ENCODE results near the gene OR4D1.
A peak's percentile ranks its signal among the peaks of the same experiment; 100 is the strongest.
"Not testable (repeated sequence)": the region's sequence is repeated elsewhere in the genome, so short reads cannot be mapped to it uniquely, and the experiment has no call there.

Gene OR4D1

DNA sequence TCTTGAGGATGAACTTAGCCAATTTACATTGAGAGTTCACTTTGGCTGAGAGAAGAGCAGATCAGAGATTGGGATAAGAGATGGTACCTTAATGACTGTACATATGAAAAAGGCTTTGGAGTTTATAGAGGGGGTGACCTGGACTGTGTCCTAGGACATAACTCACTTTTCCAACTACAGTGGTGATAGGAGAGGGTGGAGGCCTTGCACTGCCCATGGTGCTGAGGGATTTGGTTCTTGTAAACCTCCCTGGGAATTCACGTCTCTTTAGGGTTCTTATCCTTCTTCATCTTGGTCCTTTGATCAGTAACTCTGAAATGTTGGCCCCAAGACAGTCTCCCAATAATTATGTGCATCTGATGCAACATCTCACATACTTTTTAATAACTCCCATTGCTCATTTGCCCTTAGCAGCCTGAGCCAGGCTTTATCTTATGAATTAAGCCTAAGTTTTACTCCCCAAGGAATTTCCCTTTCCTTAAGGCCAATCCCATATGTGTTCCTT lies at the start of gene OR4D1:
TSS of gene OR4D1 (plus strand) at position 455 of the 505 bp plus-strand sequence. CDS start 6,770 bp downstream, outside the sequence.
- DNase-seq: no peak

DNA sequence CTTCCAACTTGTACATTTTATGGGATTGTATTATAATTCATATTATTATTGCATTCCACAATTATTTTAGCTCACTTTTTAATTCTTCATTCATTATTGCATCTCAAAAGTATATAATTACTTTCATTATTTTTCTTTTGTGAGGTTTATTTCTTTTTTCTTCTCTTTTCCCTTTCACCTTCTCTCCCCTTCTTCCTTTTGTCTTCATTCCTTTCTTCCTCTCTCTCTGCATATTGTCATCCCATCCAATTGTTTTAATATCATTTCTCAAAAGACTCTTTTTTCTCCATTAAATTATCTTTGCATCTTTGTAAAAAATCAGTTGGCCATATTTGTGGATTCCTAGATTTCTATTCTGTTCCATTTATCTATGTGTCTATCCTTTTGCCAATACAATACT lies 47.7 kb upstream of the OR4D1 start:
- DNase-seq: no peak

DNA sequence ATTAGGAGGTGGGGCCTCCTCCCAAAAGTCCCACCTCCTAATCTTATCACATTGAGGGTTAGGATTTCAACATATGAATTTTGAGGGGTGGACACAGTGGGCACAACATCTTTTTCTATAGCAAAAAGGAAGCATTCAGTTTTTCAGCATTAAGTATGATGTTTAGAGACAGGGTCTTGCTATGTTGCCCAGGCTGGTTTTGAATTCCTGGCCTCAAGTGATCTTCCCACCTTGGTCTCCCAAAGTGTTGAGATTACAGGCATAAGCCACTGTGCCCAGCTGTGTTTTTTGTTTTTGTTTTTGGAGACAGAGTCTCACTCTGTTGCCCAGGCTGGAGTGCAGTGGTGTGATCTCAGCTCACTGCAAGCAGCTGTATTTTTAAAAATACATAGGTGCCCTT lies 46.3 kb upstream of the OR4D1 start:
- not testable (repeated sequence) for DNase-seq

DNA sequence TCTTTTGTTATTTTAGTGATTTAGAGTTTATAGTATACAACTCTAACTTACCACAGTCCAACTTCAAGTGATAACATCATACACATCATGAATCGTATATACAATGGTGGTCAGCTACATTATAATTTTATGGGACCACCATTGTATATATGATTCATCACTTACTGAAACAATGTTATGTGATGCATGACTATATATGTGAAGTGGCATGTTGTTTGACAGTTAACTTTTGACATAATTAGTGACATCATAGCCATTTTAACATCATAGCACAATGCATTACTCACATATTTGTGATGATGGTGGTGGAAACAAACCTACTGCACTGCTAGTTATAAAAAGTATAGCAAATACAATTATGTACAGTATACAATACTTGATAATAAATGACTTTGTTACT lies 43.1 kb upstream of the OR4D1 start:
- no peak for DNase-seq

DNA sequence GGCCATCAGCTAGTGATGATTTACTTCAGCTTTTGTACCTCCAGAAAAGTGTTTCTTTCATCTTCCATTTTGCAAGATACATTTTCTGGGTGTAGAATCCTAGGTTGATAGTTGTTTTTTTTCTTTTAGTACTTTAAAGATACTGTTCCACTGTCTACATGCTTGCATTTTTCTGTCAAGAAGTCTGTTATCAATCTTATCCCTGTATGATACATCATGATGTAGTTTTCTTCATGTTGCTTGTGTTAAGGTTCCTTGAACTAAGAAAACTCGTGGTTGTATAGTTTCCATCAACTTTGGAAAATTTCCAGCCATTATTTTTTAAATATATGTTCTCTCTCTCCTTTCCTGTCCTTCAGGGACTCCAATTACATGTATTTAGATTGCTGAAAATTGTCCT lies 40.9 kb upstream of the OR4D1 start:
- DNase-seq: no peak

DNA sequence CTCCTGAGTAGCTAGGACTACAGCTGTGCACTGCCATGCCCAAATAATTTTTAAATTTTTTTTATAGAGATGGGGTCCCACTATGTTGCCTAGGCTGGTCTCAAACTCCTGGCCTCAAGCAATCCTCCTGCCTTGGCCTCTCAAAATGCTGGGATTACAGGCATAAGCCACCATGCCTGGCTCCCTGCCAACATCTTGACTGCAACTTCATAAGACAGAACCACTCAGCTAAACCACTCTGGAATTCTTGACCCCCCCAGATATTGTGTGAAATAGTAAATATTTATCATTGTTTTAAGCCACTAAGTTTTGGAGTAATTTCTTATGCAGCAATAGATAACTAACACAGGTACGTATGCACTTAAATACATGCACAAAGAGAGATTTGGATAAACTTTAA lies 39.0 kb upstream of the OR4D1 start:
- DNase-seq: no peak

DNA sequence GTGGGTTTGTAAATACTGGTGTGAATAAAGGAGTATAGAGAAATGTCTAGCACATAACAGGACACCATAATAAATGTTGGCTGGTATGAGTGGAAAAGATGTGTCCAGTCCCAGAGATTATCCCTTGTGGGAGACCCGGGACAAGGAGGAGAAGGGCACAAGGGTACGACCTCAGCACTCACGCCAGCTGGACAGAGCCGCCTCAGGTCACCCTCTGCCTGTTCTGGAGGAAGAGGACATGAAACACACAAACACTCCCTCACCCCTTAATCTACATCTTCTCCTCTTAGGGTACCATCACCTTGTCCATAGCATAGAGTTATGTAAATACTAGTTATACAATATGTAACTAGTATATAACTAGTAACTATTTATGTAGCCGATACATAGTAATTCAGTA lies 38.2 kb upstream of the OR4D1 start:
- no peak for DNase-seq

DNA sequence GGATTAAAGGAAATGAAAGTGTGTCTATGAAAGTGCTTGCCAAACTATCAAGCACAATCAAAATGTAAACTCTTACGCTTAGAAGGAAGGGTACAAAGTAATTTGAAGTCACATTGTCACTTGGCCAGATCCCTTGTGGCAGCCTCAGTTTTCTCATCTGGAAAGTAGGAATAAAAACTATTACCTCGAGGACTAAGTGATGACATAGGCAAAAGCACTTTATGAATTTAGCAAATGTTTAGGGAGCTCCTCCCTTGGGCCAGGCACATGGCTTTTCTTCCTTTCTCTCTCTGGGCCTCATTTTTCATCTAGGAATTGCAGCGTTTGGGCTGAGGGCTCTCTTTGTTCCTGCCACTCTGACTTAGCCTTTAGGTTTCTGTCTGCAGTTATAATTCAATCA lies 36.5 kb upstream of the OR4D1 start:
- no peak for DNase-seq

DNA sequence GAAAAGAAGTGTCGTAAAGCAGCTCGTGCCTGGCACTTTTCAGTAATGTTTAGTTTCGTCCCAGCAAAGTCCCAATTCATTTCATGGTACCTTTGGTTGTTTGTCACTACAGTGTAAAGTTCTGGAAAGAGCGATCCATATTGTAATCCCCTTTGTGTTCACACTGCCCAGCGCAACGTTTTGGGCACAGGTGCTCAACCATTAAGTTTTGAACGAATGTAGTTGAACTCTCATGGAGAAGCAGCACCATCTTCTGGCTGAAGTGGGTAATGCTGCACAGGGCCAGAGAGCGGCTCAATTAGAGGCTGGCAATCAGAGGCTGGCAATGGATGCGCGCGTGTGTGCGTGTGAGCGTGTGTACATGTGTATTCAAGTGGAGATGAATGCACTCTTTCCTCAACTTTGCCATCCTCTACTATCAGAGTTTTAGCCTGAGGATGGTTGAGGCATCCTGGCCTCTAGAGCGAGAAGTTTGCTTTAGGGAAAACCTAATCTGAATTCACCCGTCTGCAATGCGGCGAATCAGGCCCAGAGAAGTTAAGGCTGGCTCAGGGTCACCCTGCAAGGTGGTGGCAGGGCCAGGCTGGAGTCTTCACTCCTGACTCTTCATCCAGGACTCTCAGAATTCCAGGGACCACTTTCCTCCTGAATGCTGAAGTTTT lies 35.1 kb upstream of the OR4D1 start:
- peak; percentile 66 for DNase-seq

DNA sequence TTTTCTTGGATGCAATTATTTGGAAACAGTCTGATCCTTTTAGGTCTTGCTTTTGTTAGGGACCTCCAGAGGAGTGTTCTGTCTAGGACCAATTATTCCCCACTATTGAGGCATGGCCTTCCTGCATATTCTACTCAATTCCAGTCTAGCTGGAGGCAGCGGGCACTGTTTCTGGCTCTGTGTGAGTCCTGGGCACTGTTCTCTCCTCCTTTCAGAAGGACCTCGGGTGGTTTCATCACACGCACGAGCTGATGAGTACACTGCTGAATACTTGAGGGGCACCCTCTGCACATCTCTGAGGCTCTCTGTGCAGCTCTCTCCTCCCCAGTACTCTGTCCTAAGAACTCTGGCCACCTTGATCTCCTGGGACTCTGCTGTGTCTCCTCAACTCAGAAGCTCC lies 34.2 kb upstream of the OR4D1 start:
- DNase-seq: no peak

DNA sequence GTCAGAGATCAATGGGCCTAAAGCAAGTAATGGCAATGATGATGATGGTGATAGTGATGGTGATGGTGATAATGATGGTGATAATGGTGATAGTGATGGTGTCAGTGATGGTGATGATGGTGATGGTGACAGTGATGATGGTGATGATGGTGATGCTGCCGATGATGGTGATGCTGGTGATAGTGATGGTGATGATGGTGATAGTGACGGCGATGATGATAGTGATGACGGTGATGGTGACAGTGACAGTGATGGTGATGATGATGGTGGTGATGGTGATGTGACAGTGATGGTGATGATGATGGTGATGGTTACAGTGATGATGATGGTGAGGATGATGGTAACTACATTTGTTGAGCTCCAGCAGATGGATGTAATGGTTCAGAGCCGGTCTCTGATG lies 30.8 kb upstream of the OR4D1 start:
- DNase-seq: no peak

DNA sequence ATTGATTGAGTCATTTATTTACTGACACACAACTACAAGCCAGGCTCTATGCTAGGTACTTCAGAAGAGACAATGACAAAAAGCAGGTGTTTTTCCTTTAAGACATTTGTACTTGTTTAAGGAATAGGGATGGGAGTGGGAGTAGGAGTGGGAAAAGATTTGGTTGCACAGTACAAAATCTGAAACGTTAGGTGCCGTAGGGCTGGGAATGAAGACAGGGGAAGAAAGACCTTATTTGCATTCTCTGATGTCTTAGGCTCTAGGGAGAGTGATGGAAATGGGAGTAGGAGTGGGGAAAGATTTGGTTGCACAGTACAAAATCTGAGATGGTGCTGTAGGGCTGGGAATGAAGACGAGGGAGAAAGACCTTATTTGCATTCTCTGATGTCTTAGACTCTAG lies 28.7 kb upstream of the OR4D1 start:
- no peak for DNase-seq

DNA sequence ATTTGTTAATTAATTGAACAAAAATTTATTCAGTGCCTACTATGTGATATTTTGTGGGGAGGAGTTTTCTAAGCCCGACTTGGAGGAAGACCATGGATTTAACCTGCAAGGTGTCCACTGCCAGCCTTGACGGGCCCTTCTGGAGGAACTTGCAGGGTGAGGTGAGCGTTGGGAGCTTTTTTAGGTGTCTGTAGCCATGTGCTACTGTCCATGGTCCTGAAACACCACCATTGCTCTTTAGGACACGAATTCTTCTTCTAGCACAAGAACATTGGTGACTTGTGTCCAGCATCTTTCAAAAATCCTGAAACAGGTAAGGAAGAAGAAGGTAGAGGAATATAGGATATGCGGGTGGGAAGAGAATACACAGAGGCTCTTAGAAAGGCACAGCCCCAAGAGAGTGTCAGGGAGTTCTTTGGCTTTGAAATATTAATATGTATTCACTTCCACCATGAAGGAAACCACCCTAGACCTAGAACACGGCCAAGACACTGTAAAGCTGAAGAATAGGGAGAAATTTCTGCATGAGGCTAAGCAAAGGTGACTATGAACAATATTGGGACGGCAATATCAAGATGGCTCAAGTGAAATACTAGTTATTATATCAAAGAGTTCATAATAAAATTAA lies 27.9 kb upstream of the OR4D1 start:
- peak; percentile 37 for DNase-seq

DNA sequence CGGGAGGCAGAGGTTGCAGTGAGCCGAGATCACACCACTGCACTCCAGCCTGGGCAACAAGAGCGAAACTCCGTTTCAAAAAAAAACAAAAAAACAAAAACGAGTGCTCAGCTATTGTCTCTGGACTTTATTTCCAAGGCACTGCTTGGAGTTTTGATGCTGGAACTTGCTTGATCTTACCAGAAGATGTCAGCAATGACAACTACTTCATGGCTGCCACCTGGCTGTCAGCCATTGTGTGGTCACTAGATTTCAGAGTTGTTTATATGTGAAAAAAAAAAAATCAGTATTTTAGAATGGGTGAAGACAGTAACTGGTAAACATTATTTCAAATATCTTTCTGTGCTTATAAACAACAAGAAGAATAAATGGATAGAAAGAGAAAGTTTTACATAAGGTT lies 26.3 kb upstream of the OR4D1 start:
- DNase-seq: no peak

DNA sequence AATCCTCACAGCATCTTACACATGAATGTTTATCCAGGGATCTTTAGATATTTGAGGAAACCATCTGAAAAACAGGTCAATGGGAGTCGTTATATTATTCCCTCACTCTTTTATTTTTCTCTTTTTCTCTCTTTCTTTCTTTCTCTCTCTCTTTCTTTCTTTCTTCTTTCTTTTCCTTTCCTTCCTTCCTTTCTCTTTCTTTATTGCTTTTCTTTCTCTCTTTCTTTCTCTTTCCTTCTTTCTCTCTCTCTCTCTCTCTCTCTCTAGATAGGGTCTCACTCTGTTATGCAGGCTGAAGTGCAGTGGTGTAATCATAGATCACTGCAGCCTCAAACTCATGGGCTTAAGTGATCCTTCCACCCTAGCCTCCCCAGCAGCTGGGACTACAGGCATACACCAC lies 20.3 kb upstream of the OR4D1 start:
- no peak for DNase-seq

DNA sequence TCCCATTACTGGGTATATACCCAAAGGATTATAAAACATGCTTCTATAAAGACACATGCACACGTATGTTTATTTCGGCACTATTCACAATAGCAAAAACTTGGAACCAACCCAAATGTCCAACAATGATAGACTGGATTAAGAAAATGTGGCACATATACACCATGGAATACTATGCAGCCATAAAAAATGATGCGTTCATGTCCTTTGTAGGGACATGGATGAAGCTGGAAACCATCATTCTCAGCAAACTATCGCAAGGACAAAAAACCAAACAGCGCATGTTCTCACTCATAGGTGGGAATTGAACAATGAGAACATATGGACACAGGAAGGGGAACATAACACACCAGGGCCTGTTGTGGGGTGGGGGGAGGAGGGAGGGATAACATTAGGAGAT lies 15.5 kb upstream of the OR4D1 start:
- not testable (repeated sequence) for DNase-seq

DNA sequence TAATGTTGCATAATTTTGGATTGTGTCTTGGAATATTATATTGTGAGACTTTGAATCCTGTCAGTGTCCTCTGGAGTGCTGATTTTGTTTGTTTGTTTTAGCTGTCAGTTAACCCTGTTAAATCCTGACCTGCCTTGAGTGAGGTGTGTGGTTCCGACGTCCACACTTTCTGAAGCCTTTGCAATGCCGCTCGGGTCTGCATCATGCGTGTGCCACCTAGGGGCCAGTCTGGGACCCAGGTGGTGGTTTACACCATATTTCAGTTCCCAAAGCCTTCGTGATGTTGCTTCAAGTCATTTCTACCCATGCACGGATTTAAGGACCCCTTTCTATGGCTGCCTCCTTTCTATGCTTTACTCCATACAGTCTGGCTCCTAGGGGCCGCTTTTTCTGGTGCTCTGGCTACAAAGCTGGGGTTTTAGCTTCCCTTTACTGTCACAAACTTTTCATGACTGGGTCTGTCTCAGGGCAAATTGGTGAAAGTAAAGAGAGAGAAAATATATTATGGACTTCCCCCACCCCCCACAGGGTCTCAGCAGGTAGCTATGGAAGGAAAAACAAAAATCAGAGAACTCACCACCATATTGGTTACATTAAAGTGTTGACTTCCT lies 11.4 kb upstream of the OR4D1 start:
- no peak for DNase-seq

DNA sequence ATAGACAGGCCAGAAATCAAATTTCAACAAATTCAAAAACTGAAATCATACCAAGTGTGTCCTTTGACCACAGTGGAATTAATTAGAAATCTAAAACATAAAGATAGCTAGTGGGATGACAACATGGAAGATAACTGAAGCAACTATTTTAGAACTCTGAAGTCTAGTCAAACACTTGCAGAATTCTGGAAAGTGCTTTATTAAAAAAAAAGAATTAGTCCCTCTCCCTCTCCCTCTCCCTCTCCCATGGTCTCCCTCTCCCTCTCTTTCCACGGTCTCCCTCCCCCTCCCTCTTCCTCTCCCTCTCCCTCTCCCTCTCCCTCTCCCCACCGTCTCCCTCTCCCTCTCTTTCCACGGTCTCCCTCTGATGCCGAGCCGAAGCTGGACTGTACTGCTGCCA lies 6.7 kb upstream of the OR4D1 start:
- DNase-seq: no peak

DNA sequence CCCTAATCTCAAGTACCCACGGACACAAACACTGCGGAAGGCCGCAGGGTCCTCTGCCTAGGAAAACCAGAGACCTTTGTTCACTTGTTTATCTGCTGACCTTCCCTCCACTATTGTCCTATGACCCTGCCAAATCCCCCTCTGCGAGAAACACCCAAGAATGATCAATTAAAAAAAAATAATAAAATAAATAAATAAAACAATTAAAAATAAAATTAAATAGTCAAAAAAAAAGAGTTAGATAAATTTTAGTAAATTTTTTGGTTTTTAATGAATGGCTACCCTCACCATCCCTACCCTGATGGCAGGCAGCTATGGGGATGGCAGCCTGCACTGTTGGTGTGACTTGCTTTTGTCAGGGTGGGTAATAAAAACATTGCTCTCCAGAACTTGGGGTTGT lies 4.8 kb upstream of the OR4D1 start:
- not testable (repeated sequence) for DNase-seq

DNA sequence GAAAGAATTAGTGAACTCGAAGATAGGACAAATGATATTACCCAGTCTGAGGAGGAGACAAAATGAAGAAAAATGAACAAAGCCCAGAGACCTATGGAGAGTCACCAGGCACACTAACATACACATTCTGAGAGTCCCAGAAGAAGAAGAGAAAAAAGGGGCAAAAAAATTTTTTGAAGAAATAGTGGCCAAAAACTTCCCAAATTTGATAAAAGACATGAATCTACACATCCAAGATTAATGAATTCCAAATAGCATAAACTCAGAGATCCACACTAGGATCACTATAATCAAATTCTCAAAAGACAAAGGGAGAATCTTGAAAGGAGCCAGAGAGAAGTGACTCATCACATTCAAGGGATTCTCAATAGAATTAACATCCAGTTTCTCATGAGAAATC lies 3.4 kb upstream of the OR4D1 start:
- DNase-seq: no peak

DNA sequence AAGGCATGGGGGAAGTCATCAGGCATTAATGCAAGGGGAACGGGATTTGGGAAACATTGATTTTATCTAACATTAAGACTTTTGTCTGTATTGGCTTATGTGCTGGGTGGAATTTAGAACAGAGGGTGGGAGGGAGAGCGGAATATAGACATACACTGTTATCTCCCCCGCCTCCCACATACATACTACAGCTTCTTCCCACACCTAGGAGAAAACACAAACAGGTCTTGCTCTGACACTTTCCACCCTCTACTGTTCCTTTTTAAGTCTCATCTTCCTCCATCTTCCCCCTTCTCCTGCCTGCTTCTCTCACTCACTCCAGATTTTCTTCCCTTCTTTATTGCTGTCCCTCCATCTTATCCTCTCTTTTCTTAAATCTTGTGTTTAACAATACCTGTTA lies 425 bp downstream of the OR4D1 start:
- DNase-seq: no peak

DNA sequence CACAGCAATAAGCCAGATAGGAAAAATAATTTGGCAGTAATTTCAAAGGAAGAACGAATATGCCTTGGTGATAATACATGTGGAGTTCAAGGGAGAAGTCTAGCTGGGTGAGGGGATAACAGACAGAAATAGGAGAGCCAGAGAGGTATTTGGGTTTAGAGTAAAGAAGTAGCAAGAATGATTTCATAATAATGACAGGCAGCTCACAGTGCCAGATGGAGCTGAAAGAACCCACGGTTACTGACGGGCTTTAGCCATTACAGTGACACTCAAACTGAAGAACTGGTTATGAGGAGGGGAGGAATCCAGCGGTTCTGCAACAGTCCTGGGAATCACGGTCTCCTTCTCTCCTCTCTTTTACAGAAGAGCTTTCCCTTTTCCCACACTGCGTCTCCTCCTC lies 2.2 kb downstream of the OR4D1 start:
- DNase-seq: no peak

DNA sequence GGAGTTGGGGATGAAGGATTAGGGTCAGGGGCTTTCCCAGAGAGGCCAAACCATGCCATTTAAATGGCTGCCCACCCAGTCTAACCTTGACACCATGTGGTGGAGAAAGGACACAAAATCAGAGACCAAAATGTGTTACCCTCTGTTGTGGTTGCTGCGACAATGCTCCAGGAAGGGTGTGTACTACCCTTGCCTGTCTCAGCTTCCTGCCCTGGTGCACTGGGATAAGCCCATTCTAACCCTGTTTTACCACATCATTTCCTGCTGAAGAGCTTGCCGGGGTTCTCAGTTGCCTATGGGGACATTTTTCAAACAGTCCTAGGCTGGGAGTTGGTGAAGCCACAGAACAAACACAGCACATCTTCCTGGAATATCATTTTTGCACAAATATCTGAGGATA lies 4.9 kb downstream of the OR4D1 start:
- no peak for DNase-seq

DNA sequence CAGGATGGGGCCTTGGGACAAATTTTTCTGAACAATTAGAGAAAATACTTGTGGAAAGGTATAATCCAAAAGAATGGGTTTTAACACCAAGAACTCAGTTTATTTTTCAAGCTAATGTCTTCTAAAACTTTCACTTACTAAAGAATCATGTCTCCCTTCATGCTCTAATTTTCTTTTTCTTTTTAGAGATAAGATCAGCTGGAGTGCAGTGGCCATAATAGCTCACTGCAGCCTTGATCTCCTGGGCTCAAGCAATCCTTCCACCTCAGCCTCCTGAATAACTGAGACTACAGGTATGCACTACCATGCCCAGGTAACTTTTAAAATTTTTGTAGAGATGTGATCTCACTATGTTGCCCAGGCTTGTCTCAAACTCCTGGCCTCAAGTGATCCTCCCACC lies 5.5 kb downstream of the OR4D1 start:
- no peak for DNase-seq

All from left hindlimb (tissue), 1 donor.